ENCODE measurements around the gene TMED4. TPM values are rescaled to one million over a fixed set of nuclear protein-coding genes. Genes with fewer than 3 reads are reported as not detected.

TMED4 gene
- total and polyA plus RNA-seq, 3 donors from 2014 or later: 77.8 to 236 (median 164) TPM

DNA sequence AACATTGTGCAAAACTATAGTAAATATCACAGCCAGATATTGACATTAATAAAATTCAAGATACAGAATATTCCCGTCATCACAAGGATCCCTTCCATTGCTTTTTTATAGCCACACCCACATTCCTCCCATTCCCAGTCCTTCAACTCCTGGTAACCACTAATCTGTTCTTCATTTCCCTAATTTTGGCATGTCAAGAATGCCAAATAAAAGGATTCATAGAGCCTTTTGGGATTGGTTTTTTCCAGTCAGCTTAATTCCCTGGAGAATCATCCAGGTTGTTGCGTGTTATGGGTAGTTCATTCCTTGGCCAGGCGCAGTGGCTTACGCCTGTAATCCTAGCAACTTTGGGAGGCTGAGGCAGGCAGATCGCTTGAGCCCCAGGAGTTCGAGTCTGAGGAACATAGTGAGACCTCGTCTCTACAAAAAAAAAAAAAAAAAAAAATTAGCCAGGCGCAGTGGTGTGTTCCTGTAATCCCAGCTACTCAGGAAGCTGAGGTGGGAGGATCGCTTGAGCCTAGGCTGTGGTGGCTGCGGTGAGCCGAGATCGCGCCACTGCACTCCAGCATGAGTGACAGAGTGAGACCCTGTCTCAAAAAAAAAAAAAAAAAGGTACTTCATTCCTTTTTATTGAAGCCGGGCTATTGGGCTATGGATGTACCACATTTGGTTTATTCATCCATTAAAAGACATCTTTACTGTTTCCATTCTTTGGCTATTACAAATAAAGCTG is 27.1 kb upstream of the TMED4 start:
- H3K4me3 ChIP-seq: no peak overlapping the region
- H3K27ac ChIP-seq: no peak overlapping the region
- TF ChIP-seq POLR2A (IDR thresholded peaks at IDR 0.05): no peak
- TF ChIP-seq, protein P1, sequence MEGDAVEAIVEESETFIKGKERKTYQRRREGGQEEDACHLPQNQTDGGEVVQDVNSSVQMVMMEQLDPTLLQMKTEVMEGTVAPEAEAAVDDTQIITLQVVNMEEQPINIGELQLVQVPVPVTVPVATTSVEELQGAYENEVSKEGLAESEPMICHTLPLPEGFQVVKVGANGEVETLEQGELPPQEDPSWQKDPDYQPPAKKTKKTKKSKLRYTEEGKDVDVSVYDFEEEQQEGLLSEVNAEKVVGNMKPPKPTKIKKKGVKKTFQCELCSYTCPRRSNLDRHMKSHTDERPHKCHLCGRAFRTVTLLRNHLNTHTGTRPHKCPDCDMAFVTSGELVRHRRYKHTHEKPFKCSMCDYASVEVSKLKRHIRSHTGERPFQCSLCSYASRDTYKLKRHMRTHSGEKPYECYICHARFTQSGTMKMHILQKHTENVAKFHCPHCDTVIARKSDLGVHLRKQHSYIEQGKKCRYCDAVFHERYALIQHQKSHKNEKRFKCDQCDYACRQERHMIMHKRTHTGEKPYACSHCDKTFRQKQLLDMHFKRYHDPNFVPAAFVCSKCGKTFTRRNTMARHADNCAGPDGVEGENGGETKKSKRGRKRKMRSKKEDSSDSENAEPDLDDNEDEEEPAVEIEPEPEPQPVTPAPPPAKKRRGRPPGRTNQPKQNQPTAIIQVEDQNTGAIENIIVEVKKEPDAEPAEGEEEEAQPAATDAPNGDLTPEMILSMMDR (IDR thresholded peaks at IDR 0.05): no peak
- H3K4me1 ChIP-seq: peaks cover 7% of the 10 kb centered on the region
- DNase-seq: no peak
- intact Hi-C loops (cut with DNase I; ENCODE audit: low total_unique reads): no loop called here
- H3K36me3 ChIP-seq (ENCODE audit: low read depth, missing control alignments): no peaks in the 10 kb centered on the region
- H3K9me3 ChIP-seq: no peaks in the 10 kb centered on the region
- 78 to 81% methylated on average over 14 of the region's 14 CpGs for WGBS, 2 donors
- H3K27me3 ChIP-seq: no peaks in the 10 kb centered on the region

DNA sequence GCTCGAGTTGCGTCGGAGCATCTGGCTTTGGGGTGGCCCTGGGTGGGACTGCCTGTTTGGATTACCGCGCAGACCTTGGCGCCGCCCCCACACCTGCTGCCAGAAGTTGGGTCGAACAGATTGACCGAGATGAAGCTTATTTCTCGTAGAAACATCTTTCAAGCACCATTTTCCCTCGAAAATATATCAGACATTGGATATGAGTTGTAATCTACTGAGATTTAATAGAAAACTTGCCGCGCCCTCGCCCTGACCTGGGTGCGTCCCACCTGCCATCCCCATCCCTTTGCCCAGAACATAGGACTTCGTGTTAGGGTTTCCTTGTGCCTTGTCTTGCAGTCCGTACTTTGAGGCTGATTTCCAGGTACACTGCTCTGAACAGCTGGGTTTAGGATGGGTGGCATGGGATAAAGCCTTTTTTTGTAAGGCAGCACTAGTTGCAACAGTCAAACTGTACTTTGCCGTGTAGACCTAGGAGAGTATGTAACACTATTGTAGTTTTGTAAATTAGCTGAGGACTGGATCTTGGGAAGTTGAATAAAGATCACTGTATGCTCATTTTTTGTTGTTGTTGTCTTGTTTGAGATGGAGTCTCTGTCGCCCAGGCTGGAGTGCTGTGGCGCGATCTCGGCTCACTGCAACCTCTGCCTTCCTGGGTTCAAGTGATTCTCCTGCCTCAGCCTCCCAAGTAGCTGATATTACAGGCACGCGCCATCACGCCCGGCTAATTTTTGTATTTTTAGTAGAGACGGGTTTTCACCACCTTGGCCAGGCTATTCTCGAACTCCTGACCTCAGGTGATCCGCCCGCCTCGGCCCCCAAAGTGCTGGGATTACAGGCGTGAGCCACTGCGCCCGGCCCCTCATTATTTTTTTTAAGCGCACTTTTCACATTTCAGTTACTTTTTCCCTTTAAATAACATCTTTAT is 25.4 kb upstream of the TMED4 start:
- intact Hi-C loops (cut with DNase I; ENCODE audit: low total_unique reads): no loop called here
- H3K9me3 ChIP-seq: no peaks in the 10 kb centered on the region
- 31 to 37% methylated on average over 31 to 35 of the region's 35 CpGs for WGBS, 2 donors
- H3K27ac ChIP-seq: peak overlapping the region; percentile 96 to 98
- TF ChIP-seq, protein P1 (IDR thresholded peaks at IDR 0.05): no peak
- TF ChIP-seq POLR2A (IDR thresholded peaks at IDR 0.05): no peak
- peak overlapping the region; percentile 79 to 91 for H3K4me3 ChIP-seq
- DNase-seq: no peak
- H3K4me1 ChIP-seq: peaks cover 7% of the 10 kb centered on the region
- H3K36me3 ChIP-seq (ENCODE audit: low read depth, missing control alignments): no peaks in the 10 kb centered on the region
- no peaks in the 10 kb centered on the region for H3K27me3 ChIP-seq

DNA sequence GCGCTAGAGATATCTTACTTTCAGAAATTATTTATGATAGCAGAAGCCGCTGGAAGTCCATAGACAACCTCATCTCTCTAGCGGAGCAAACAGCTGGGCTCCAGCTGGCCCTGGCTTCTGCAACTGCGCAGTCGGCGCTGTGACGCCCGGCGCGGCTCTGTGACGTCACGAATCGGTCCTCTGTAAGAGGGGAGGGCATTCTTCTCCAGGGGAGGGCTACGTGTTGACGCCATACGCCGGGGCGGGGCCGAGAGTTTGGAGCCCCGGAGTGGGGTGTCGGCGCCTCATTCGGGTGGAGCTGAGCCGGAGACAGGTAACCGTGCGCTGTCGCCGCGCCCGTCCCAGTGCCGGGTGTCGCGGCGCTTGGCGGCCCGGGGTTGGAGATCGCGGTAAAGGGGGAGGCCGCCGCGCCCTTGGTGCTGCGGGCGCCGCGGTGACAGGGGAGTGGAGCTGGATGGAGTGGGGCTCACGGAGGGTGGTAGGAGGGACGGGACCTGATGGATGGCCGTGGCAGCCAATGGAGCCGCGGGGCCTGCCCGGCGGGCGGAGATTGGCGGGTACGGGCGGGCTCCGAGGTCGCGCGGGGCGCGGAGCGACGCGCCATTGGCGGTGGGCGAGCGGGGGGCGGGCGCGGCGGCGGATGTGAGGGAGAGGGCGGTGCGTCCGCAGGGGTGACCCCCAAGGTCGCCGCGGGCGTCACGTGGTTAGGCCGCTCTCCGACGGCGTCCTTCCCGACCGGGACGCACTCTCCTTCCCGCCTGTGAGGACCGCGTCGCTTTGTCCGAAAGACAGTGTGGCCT is 24.5 kb upstream of the TMED4 start, which contains the start of gene OGDH:
Gene OGDH (plus strand): TSS at position 287 of the 800 bp plus-strand sequence. CDS start 17,717 bp downstream, outside the sequence.
- no peaks in the 10 kb centered on the region for H3K9me3 ChIP-seq
- peak within 1 kb of the TSS; percentile 79 to 91 for H3K4me3 ChIP-seq
- intact Hi-C loops (cut with DNase I; ENCODE audit: low total_unique reads): no loop called here
- H3K27me3 ChIP-seq: no peaks in the 10 kb centered on the region
- H3K27ac ChIP-seq: peak within 1 kb of the TSS; percentile 96 to 98
- 0 to 1% methylated on average over 12 to 37 of the region's 93 CpGs for WGBS, 2 donors
- peak; percentile 99 for DNase-seq
- peak; percentile 84 for TF ChIP-seq POLR2A (IDR thresholded peaks at IDR 0.05)
- TF ChIP-seq, protein P1 (IDR thresholded peaks at IDR 0.05): peak in 1 of 3 experiments; percentile 14
- no peaks in the 10 kb centered on the region for H3K36me3 ChIP-seq (ENCODE audit: low read depth, missing control alignments)
- H3K4me1 ChIP-seq: peaks cover 7% of the 10 kb centered on the region

DNA sequence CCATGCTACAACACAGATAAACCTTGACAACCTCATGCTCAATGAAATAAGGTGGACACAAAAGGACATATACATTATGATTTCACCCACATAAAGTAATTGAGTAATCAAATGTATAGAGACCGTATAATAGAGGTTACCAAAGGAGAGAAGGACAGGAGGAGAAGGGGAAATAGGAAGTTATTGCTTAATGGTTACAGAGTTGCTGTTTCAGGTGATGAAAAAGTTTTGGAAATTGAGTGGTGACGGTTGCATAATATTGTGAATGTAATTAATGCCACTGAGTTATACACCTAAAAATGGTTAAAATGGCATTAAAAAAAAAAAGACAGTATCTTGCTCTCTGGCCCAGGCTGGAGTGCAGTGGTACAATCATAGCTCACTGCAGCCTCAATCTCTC is 22.9 kb upstream of the TMED4 start:
- TF ChIP-seq, protein P1 (IDR thresholded peaks at IDR 0.05): no peak
- no peak for TF ChIP-seq POLR2A (IDR thresholded peaks at IDR 0.05)
- 61 to 64% methylated on average over 2 of the region's 2 CpGs for WGBS, 2 donors

More for the DNA sequence above, 22.9 kb upstream of the TMED4 start:
- no peaks in the 10 kb centered on the region for H3K9me3 ChIP-seq
- peaks cover 7% of the 10 kb centered on the region for H3K4me1 ChIP-seq
- peak overlapping the region in 1 of 2 donors; percentile 91 for H3K4me3 ChIP-seq
- intact Hi-C loops (cut with DNase I; ENCODE audit: low total_unique reads): no loop called here
- no peak for DNase-seq
- H3K36me3 ChIP-seq (ENCODE audit: low read depth, missing control alignments): no peaks in the 10 kb centered on the region
- H3K27ac ChIP-seq: no peak overlapping the region
- no peaks in the 10 kb centered on the region for H3K27me3 ChIP-seq
